ENCODE measurements around the gene DHDDS. TPM values are rescaled to one million over a fixed set of nuclear protein-coding genes. Genes with fewer than 3 reads are reported as not detected.
"Not testable (repeated sequence)": the region's sequence is repeated elsewhere in the genome, so short reads cannot be mapped to it uniquely, and the experiment has no call there.

Gene DHDDS
- total RNA-seq, 1 donor from 2014 or later, result 25.7 TPM

GRCh38 chr1:26515836-26516235 lies 83.7 kb downstream of the DHDDS start:
- DNase-seq (ENCODE audit: missing footprints); intact Hi-C loops (cut with DNase I); ATAC-seq: not testable (repeated sequence)

- ATAC-seq, result no peak
Measured at GRCh38 chr1:26516987-26517765, 85.1 kb downstream of the DHDDS start.

DNA sequence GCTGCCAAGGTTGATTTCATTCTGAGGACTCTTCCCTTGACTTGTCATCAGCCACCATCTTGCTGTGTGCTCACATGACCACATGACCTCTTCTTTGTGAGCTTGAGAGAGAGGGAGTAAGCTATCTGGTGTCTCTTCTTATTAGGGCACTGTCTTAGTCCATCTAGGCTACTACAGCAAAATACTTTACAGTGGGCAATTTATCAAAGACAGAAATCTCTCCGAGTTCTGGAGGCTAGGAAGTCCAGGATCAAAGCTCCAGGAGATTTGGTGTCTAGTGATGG lies 85.6 kb downstream of the DHDDS start:
- DNase-seq (ENCODE audit: missing footprints) (no peak), ATAC-seq (no peak)
- intact Hi-C loops (cut with DNase I), result no loop called here

More at GRCh38 chr1:26516987-26517765, 85.1 kb downstream of the DHDDS start:
- intact Hi-C loops (cut with DNase I), result no loop called here
- DNase-seq (ENCODE audit: missing footprints), result no peak

DNA sequence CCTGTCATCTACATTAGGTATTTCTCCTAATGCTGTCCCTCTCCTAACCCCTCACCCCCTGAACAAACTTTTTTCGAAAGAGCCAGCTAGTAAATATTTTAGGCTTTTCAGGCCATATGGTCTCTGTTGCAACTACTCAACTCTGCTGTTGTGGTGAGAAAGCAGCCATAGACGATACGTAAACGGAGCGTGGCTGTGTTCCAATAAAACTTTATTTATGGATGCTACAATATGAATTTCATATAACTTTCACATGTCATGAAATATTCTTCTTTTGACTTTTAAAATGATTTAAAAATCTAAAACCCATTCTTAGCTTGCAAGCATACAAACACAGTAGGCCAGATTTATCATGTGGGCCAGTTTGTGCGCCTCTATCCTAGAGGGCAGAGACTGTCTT lies 86.2 kb downstream of the DHDDS start:
- intact Hi-C loops (cut with DNase I), result no loop called here
- ATAC-seq, result no peak
- DNase-seq (ENCODE audit: missing footprints), result no peak

GRCh38 chr1:26520339-26520738 lies 88.2 kb downstream of the DHDDS start:
- intact Hi-C loops (cut with DNase I), result no loop called here
- ATAC-seq, result no peak
- no peak for DNase-seq (ENCODE audit: missing footprints)

Other genes starting within 250 kb of the DHDDS start
- not detected for gene CATSPER4, start 241.7 kb upstream of the DHDDS start, total RNA-seq
- 73.6 TPM for gene CEP85, start 198.1 kb upstream of the DHDDS start, total RNA-seq
- gene SH3BGRL3, start 152.2 kb upstream of the DHDDS start, total RNA-seq, result 50.5 TPM
- 9.5 TPM for gene UBXN11, start 125.7 kb upstream of the DHDDS start, total RNA-seq
- gene CD52, start 114.4 kb upstream of the DHDDS start, total RNA-seq, result 6.5 TPM
- gene CRYBG2, start 78.2 kb upstream of the DHDDS start, total RNA-seq, result not detected
- 0.14 TPM for gene ZNF683, start 59.6 kb upstream of the DHDDS start, total RNA-seq
- not detected for gene LIN28A, start 21.5 kb upstream of the DHDDS start, total RNA-seq
- 150 TPM for gene HMGN2, start 40.1 kb downstream of the DHDDS start, total RNA-seq
- gene RPS6KA1, start 97.4 kb downstream of the DHDDS start, total RNA-seq, result 6.9 TPM